A673 (cell line): Measurements from ENCODE around the gene PPCDC. TPM values are rescaled to one million over a fixed set of nuclear protein-coding genes. Genes with fewer than 3 reads are reported as not detected.

Experiments
- BruUV-seq: library from RNA; stranded (reverse); fragments of 400-500 nt; replicated peaks from 2 replicates; lab custom pipeline; 2021; lab: Mats Ljungman, UMichigan
- CTCF ChIA-PET: fragments of 300-600 bp; sonication (Branson Sonifier 250); formaldehyde crosslinking; loops from one replicate; lab custom pipeline; 2022; ENCODE audit warnings: antibody characterized with exemption; lab: Charles Lee
- POLR2A ChIA-PET: fragments of 300-600 bp; sonication (Branson Sonifier 250); formaldehyde crosslinking; loops from one replicate; lab custom pipeline; 2022; ENCODE audit warnings: antibody characterized with exemption; ENCODE audit not compliant: low non-redundant PET; lab: Charles Lee
- DNase-seq: peaks from one replicate; pipeline ENCODE4 v3.0.0-alpha.2; 2015; ENCODE audit warnings: low spot score
- H3K27ac ChIP-seq: fragments of 200-600 bp; sonication (generic); 2 replicates; pipeline ENCODE4 v1.5.1; 2016; ENCODE audit warnings: mixed run types, low read depth, mild to moderate bottlenecking, mixed read lengths, antibody characterized with exemption, low read length; ENCODE audit not compliant: poor library complexity, severe bottlenecking
- H3K27me3 ChIP-seq: fragments of 200-600 bp; sonication (generic); replicated peaks from 2 replicates; pipeline ENCODE4 v1.6.1; 2017; ENCODE audit warnings: mixed run types, low read depth, mild to moderate bottlenecking, mixed read lengths, antibody characterized with exemption, low read length; ENCODE audit not compliant: insufficient read depth, poor library complexity
- H3K36me3 ChIP-seq: fragments of 200-600 bp; sonication (generic); 2 replicates; pipeline ENCODE4 v1.6.1; 2016; ENCODE audit warnings: mixed run types, mild to moderate bottlenecking, mixed read lengths, antibody characterized with exemption, low read length; ENCODE audit not compliant: insufficient read depth, poor library complexity, severe bottlenecking
- H3K4me1 ChIP-seq: fragments of 200-600 bp; sonication (generic); 2 replicates; pipeline ENCODE4 v1.6.1; 2017; ENCODE audit warnings: mixed run types, mild to moderate bottlenecking, mixed read lengths, antibody characterized with exemption, low read length; ENCODE audit not compliant: insufficient read depth, poor library complexity, severe bottlenecking
- H3K4me3 ChIP-seq: fragments of 200-600 bp; sonication (generic); 2 replicates; pipeline ENCODE4 v1.5.1; 2016; ENCODE audit warnings: low read depth, mixed run types, mild to moderate bottlenecking, mixed read lengths, low read length; ENCODE audit not compliant: poor library complexity, severe bottlenecking
- H3K9me3 ChIP-seq: fragments of 200-600 bp; sonication (generic); 2 replicates; pipeline ENCODE4 v1.6.1; 2016; ENCODE audit warnings: mixed run types, low read depth, mild to moderate bottlenecking, mixed read lengths, antibody characterized with exemption, low read length; ENCODE audit not compliant: poor library complexity, severe bottlenecking
- EZH2 ChIP-seq: fragments of 200-600 bp; sonication (generic); IDR thresholded peaks from 2 replicates; pipeline ENCODE4 v1.6.1; 2017; ENCODE audit warnings: borderline replicate concordance, low read depth, mild to moderate bottlenecking, mixed read lengths, antibody characterized with exemption, low read length; ENCODE audit not compliant: poor library complexity, severe bottlenecking
- intact Hi-C: fragments of 100-400 bp; cut with micrococcal nuclease; formaldehyde crosslinking; loops from one replicate; pipeline ENCODE4 v1.10.0; 2022; ENCODE audit not compliant: unreplicated experiment
- total RNA-seq: library from RNA; stranded (reverse); gene quantifications from 2 replicates; pipeline ENCODE4 v1.2.3, GENCODE V29; 2021
- TF ChIP-seq, protein P1 (sequence below): fragments of 300-800, 200-600 bp; sonication (generic); conservative IDR thresholded peaks from 2 replicates; pipeline ENCODE4 v1.5.1; 2017; ENCODE audit warnings: low read depth, mild to moderate bottlenecking, antibody characterized with exemption, low read length, moderate library complexity, mixed read lengths

The PPCDC gene
- total RNA-seq, 1 experiment from 2014 or later = 13.3 TPM

DNA sequence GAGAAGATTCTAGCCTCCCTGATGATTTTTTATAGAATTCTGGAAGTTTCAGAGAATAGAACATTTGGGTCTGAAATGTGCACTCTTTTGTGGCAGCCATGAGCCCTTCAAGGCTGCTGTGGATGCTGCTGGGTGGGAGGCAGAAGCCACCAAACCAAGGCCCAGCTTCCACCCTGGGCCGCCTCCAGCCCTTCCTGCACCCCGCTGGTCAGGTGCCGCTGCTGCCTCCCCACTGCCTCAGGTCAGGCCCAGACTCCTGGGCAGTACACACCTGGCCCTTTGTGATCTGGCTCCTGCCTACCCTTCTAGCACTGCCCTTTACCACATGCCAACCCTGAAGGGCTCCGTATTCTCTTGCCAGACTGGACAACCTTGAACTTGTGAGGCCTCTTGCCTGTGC lies 28.3 kb downstream of the PPCDC start:
- intact Hi-C loops = no loop called here
- CTCF ChIA-PET = no interaction called here
- no peak for DNase-seq
- BruUV-seq = no TSS peak
- POLR2A ChIA-PET = no interaction called here
- no peak for TF ChIP-seq EZH2
- TF ChIP-seq, protein P1, sequence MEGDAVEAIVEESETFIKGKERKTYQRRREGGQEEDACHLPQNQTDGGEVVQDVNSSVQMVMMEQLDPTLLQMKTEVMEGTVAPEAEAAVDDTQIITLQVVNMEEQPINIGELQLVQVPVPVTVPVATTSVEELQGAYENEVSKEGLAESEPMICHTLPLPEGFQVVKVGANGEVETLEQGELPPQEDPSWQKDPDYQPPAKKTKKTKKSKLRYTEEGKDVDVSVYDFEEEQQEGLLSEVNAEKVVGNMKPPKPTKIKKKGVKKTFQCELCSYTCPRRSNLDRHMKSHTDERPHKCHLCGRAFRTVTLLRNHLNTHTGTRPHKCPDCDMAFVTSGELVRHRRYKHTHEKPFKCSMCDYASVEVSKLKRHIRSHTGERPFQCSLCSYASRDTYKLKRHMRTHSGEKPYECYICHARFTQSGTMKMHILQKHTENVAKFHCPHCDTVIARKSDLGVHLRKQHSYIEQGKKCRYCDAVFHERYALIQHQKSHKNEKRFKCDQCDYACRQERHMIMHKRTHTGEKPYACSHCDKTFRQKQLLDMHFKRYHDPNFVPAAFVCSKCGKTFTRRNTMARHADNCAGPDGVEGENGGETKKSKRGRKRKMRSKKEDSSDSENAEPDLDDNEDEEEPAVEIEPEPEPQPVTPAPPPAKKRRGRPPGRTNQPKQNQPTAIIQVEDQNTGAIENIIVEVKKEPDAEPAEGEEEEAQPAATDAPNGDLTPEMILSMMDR = no peak
- Histone ChIP-seq H3K4me3 (no peak overlapping the region), H3K36me3 (no peaks in the 10 kb centered on the region), H3K27ac (no peak overlapping the region), H3K27me3 (no peaks in the 10 kb centered on the region), H3K4me1 (peaks cover 19% of the 10 kb centered on the region), H3K9me3 (no peaks in the 10 kb centered on the region)

DNA sequence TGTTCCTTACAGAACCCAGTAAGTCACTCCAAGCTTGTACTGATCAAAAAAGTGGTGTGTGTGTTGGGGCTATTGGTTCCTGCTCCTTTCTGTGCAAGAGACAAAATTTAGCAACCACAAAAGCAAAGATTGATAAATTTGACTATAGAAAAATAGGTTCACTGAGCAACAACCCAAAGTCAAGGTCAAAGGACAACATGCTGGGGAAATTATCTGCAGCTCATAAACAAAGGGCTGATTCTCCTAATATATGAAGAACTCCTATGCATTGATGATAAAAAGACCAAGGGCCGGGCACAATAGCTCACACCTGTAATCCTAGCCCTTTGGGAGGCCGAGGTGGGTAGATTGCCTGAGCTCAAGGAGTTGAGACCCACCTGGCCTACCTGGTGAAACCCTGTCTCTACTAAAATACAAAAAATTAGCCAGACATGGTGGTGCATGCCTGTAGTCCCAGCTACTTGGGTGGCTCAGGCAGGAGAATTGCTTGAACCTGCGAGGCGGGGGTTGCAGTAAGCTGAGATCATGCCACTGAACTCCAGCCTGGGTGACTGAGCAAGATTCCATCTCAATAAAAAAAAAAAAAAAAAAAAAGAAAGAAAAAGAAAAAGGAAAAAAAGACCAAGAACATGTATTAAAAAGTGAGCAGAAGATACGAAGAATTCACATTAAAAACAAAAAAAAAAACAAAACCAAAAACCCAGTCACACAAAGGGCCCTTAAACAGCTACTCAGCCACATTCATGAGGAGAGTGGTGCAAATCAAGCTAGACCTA lies 29.8 kb downstream of the PPCDC start:
- POLR2A ChIA-PET = no interaction called here
- H3K27me3 ChIP-seq = no peaks in the 10 kb centered on the region
- intact Hi-C loops = no loop called here
- TF ChIP-seq, protein P1 = no peak
- H3K9me3 ChIP-seq = no peaks in the 10 kb centered on the region
- BruUV-seq = no TSS peak
- no peak overlapping the region for H3K4me3 ChIP-seq
- DNase-seq = no peak
- CTCF ChIA-PET = no interaction called here
- no peaks in the 10 kb centered on the region for H3K36me3 ChIP-seq
- H3K4me1 ChIP-seq = peaks cover 13% of the 10 kb centered on the region
- H3K27ac ChIP-seq = no peak overlapping the region

DNA sequence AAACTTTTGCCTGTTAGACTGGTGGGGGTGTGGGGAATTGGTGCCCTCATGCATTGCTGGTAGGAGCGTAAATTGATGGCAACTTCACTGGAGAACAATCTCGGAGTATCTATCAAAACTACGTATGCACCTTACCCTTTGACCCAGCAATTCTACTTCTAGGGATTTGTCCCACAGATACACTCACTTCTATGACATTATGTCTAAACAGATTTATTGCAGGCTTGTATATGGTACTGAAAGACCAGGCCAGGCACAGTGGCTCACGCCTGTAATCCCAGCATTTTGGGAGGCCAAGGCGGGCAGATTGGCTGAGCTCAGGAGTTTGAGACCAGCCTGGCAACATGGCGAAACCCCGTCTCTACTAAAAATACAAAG lies 30.3 kb downstream of the PPCDC start:
- ChIA-PET CTCF (no interaction called here), POLR2A (no interaction called here)
- H3K9me3 ChIP-seq = no peaks in the 10 kb centered on the region
- no peak overlapping the region for H3K27ac ChIP-seq
- DNase-seq = no peak
- H3K4me3 ChIP-seq = no peak overlapping the region
- no TSS peak for BruUV-seq
- H3K4me1 ChIP-seq = peaks cover 11% of the 10 kb centered on the region
- H3K27me3 ChIP-seq = no peaks in the 10 kb centered on the region
- H3K36me3 ChIP-seq = no peaks in the 10 kb centered on the region
- intact Hi-C loops = no loop called here
- TF ChIP-seq, protein P1 = no peak
- no peak for TF ChIP-seq EZH2
